Fibroblast of villous mesenchyme (primary cell): ENCODE measurements around the gene TMEM106C. TPM values are rescaled to one million over a fixed set of nuclear protein-coding genes. Genes with fewer than 3 reads are reported as not detected.

ENCODE experiments used
- DNase-seq: peaks from one replicate; pipeline ENCODE4 v3.0.0-alpha.2; 2010; ENCODE audit warnings: low read depth
- H3K4me3 ChIP-seq: 2 replicates; pipeline ENCODE4 v1.5.1; 2011; ENCODE audit warnings: low read depth, mild to moderate bottlenecking, low read length
- CTCF ChIP-seq: IDR thresholded peaks from 2 replicates; pipeline ENCODE4 v1.5.1; 2012; ENCODE audit warnings: low read depth, mild to moderate bottlenecking, low read length; ENCODE audit not compliant: insufficient read depth
- total RNA-seq: library from RNA; depleted of rRNA; stranded (reverse); fragments of >200 nt; gene quantifications from 2 replicates; pipeline ENCODE4 v1.2.3, GENCODE V29; 2012

Gene TMEM106C
- total RNA-seq, 1 donor, result 100 TPM

DNA sequence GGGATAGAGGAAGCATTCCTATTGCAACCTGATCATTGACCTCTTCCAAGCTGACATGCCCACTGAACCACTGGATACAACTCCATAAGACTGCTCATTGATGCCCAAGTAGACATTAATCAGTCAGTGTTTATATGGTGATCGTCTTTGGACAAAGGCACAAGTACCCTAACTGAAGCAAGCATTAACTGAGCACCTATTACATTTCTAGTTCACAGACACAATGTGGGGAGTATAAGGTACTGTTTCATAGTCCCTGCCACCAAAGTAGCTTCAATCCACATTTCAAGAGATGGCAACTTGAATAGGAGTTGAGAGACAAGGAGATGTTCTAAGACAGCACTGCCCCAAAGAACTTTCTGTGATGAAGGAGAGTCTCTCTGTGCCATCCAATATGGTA lies 51.7 kb downstream of the TMEM106C start:
- no peak for TF ChIP-seq CTCF
- DNase-seq, result no peak

DNA sequence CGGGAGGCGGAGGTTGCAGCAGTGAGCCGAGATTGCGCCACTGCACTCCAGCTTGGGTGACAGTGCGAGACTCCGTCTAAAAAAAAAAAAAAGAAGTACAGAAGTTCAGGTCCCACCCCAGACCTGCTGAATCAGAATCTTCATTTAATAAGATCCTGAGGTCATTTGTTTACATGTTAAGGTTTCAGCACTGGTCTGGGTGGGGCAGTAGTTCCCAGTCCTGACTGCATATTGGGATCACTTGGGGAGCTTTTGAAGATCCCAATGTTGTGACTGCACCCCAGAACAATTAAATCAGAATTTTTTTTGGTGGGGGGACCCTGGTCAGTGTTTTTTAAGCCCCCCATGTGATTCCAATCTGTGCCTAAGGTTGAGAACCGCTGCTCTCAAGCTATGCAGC lies 52.6 kb downstream of the TMEM106C start:
- no peak for TF ChIP-seq CTCF
- DNase-seq, result no peak
- no peak overlapping the region for H3K4me3 ChIP-seq

More for the DNA sequence above, 51.7 kb downstream of the TMEM106C start:
- H3K4me3 ChIP-seq, result no peak overlapping the region

DNA sequence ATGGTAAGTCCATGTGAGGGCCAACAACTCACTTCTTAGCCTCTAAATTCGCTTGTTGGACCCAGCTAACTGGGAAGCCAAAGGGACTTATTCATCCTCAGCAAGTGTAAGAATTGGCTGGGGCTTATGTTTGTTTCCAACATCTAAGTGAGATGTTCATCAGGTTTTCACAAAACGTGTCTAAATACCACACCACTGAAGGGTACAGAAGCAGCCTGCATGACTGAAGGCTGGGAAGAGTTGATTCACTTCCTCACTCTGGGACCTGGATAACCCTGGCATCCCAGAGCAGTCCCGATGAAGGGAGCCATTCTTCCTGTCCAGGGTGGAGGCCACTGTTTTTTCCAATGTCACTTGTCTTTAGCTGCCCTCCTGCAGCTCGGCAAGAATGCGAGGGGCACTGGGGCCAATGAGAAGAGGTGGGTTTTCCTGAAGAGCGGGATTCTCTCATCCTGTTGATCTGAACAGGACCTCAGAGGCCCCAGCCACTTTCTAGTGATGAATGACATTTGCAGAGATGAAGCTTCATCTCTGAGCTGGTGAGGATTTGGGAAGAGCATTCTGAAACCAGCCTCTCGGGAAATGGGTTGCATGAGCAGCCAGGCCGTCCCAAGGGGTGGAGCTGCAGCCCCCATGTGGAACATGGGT lies 53.1 kb downstream of the TMEM106C start:
- no peak for DNase-seq
- H3K4me3 ChIP-seq, result no peak overlapping the region
- no peak for TF ChIP-seq CTCF

GRCh38 chr12:48017496-48017895 lies 54.1 kb downstream of the TMEM106C start:
- TF ChIP-seq CTCF, result no peak
- no peak overlapping the region for H3K4me3 ChIP-seq
- no peak for DNase-seq

DNA sequence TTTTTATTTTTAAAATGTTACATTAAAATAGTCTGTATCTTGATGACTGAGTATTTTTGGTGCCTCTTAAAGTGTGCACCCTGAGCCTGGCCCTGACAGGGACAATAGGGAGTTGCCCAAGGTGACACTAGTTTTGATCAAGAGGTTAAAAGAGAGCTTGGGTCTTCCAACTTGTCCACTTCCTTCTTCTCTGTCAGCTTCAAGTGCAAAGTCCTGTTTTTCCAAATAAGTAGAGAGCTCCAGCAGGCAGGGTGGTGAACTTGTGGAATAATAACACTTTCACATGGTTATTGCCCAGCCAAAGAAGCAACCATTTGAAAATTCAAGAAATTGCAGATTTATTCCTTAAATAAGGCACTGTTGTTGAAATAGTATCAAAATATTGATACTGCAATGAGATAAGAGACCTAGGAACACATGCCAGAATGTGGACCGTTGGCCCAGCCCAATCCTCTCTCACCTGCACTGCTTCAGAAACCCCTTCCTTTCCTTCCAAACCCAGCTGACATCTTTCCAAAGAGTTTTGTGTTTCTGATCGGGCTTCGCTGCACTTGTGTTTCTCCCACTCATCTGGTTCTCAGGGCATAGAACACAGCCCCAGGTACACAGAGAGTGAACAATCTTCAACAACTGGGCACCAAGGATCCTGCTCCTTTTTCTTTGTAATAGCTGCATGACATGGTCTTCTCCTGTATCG lies 54.7 kb downstream of the TMEM106C start:
- H3K4me3 ChIP-seq, result no peak overlapping the region
- DNase-seq, result no peak
- no peak for TF ChIP-seq CTCF

Other genes starting within 250 kb of the TMEM106C start
- not detected in 2 replicates for gene ENDOU, start 238.1 kb upstream of the TMEM106C start, total RNA-seq
- gene RAPGEF3, start 204.7 kb upstream of the TMEM106C start, total RNA-seq, result 3.2 and 9.1 TPM in 2 replicates
- gene SLC48A1, start 190.4 kb upstream of the TMEM106C start, total RNA-seq, result 10.6 and 19.4 TPM in 2 replicates
- gene HDAC7, start 143.7 kb upstream of the TMEM106C start, total RNA-seq, result 39.9 and 47.9 TPM in 2 replicates
- 8.2 and 18.4 TPM in 2 replicates for gene VDR, start 58.6 kb upstream of the TMEM106C start, total RNA-seq
- gene COL2A1, start 40.9 kb downstream of the TMEM106C start, total RNA-seq, result under 0.01 TPM in 1 of 2 replicates, not detected in the other
- gene SENP1, start 142.5 kb downstream of the TMEM106C start, total RNA-seq, result 28.3 and 35.8 TPM in 2 replicates
- 54.4 and 83.8 TPM in 2 replicates for gene PFKM, start 155.8 kb downstream of the TMEM106C start, total RNA-seq
- gene ASB8, start 193.9 kb downstream of the TMEM106C start, total RNA-seq, result 23.7 and 27.4 TPM in 2 replicates
- gene CCDC184, start 220.0 kb downstream of the TMEM106C start, total RNA-seq, result 0.32 and 0.43 TPM in 2 replicates
- gene OR10AD1, start 239.7 kb downstream of the TMEM106C start, total RNA-seq, result not detected in 2 replicates